ENCODE results near the gene GPR50. TPM values are rescaled to one million over a fixed set of nuclear protein-coding genes. Genes with fewer than 3 reads are reported as not detected.

The GPR50 gene
- total RNA-seq = not detected

DNA sequence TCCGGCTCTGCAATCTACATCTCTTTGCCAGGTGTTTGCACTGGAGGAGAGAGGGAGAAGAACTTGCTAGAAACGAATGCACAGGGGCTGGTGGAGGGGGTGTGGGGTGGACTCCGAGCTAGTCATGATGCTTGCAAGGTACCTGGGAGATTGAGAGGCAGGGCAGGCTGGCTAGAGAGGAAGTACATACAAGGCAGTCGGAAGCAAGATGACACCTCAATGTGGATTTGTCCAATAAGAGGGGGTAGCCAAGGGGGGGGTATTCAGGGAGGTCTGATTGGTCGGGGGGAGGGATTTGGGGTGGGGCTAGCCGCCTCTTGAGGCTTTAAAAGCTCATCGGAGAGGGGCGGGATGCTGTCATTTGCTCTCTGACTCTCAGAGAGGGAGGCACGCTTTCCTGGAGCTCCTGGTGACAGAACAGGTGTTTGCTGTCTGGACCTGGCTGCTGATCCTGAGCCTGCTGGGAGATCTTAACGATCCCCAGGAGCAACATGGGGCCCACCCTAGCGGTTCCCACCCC, at the start of gene GPR50:
Gene GPR50, plus strand, starts transcription at position 354 of the 520 bp plus-strand sequence. Its CDS starts 138 bp downstream, at position 492.
- Mint-ChIP-seq H3K4me3 (no peak within 1 kb of the TSS), H3K36me3 (no peaks in the 10 kb centered on the region), H3K4me1 (peaks cover 6% of the 10 kb centered on the region), H3K9me3 (peaks cover 4% of the 10 kb centered on the region), H3K27me3 (peaks cover 80% of the 10 kb centered on the region), H3K27ac (no peak within 1 kb of the TSS)
- no peak for DNase-seq

DNA sequence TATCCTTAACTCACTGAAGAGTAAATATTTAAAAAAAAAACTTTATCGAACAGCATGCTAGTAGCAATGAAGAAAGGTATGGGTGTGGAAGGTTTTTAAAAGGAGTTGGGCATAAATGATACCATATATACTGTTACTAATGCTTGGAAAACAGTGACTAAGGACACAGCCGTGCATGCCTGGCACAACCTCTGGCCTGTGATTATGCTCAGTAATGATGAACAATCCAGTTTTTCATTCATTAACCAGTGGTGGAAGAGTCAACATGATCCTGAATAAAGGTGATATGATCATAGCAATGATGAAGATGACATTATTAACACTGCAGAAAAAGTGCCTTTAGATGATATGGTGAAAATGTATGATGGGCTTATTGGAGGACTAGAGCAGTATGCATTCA, 43.9 kb upstream of the GPR50 start:
- Mint-ChIP-seq H3K36me3 (no peaks in the 10 kb centered on the region), H3K4me3 (no peak overlapping the region), H3K4me1 (no peaks in the 10 kb centered on the region), H3K9me3 (no peaks in the 10 kb centered on the region), H3K27ac (no peak overlapping the region), H3K27me3 (peaks cover 3% of the 10 kb centered on the region)
- DNase-seq = no peak

- no peaks in the 10 kb centered on the region for H3K36me3 Mint-ChIP-seq
- no peak for DNase-seq
- no peak overlapping the region for H3K27ac Mint-ChIP-seq
- peaks cover 2% of the 10 kb centered on the region for H3K4me1 Mint-ChIP-seq
- no peak overlapping the region for H3K4me3 Mint-ChIP-seq
- peaks cover 30% of the 10 kb centered on the region for H3K27me3 Mint-ChIP-seq
- no peaks in the 10 kb centered on the region for H3K9me3 Mint-ChIP-seq
Measured at GRCh38 chrX:151151665-151152267, 24.6 kb upstream of the GPR50 start.

- peaks cover 26% of the 10 kb centered on the region for H3K27me3 Mint-ChIP-seq
- peaks cover 2% of the 10 kb centered on the region for H3K4me1 Mint-ChIP-seq
- no peaks in the 10 kb centered on the region for H3K36me3 Mint-ChIP-seq
- no peaks in the 10 kb centered on the region for H3K9me3 Mint-ChIP-seq
- no peak for DNase-seq
- no peak overlapping the region for H3K4me3 Mint-ChIP-seq
- H3K27ac Mint-ChIP-seq = no peak overlapping the region
Measured at GRCh38 chrX:151153086-151153485, 23.3 kb upstream of the GPR50 start.

- Mint-ChIP-seq H3K27me3 (peaks cover 26% of the 10 kb centered on the region), H3K27ac (no peak overlapping the region), H3K36me3 (no peaks in the 10 kb centered on the region), H3K4me3 (no peak overlapping the region), H3K4me1 (peaks cover 2% of the 10 kb centered on the region), H3K9me3 (no peaks in the 10 kb centered on the region)
- no peak for DNase-seq
Measured at GRCh38 chrX:151153667-151154066, 22.7 kb upstream of the GPR50 start.

DNA sequence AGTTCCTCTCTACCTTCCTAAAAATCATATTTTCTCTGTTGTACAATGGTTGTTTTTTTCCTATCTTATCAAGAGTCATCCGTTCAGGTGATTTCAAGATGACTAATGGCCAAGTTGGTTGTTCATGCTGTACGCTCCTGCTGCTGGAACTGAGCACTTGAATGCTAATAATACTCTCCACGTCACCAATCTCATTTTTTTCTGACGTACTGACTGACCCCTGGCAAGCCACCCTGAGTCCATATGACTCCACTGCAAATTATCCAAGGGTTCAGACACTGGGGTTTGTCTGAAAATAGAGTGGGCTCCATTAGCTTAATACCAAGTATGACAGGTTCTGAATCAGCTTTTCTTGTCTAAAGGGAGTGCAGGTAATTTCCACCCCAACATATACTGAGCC, 21.1 kb upstream of the GPR50 start:
- DNase-seq = no peak
- H3K9me3 Mint-ChIP-seq = no peaks in the 10 kb centered on the region
- H3K4me3 Mint-ChIP-seq = no peak overlapping the region
- no peak overlapping the region for H3K27ac Mint-ChIP-seq
- no peaks in the 10 kb centered on the region for H3K36me3 Mint-ChIP-seq
- peaks cover 16% of the 10 kb centered on the region for H3K27me3 Mint-ChIP-seq
- H3K4me1 Mint-ChIP-seq = peaks cover 2% of the 10 kb centered on the region

- H3K9me3 Mint-ChIP-seq = no peaks in the 10 kb centered on the region
- DNase-seq = no peak
- H3K4me3 Mint-ChIP-seq = no peak overlapping the region
- no peaks in the 10 kb centered on the region for H3K36me3 Mint-ChIP-seq
- H3K27me3 Mint-ChIP-seq = peaks cover 5% of the 10 kb centered on the region
- H3K4me1 Mint-ChIP-seq = no peaks in the 10 kb centered on the region
- no peak overlapping the region for H3K27ac Mint-ChIP-seq
Measured at GRCh38 chrX:151161690-151162089, 14.7 kb upstream of the GPR50 start.

DNA sequence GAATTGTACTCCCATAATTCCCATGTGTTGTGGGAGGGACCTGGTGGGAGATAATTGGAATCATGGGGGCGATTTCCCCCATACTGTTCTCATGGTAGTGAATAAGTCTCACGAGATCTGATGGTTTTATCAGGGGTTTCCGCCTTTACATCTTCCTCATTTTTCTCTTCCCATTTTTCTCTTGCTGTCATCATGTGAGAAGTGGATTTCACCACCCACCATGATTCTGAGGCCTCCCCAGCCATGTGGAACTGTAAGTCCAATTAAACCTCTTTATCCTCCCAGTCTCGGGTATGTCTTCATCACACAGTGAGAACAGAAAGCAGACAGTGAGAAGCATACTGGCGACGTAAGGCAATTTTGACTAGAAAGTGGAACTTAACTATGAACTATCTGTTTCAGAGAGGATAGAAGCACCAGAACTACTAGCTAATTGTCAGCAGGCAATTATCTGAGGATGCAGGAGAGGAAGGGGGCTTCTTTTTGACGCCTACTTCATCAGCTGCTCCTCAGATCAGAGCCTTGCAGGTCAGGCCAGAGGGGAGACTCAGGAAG, 8.5 kb upstream of the GPR50 start:
- peaks cover 11% of the 10 kb centered on the region for H3K27me3 Mint-ChIP-seq
- no peak for DNase-seq
- H3K36me3 Mint-ChIP-seq = no peaks in the 10 kb centered on the region
- no peak overlapping the region for H3K27ac Mint-ChIP-seq
- peaks cover 4% of the 10 kb centered on the region for H3K9me3 Mint-ChIP-seq
- no peak overlapping the region for H3K4me3 Mint-ChIP-seq
- no peaks in the 10 kb centered on the region for H3K4me1 Mint-ChIP-seq

DNA sequence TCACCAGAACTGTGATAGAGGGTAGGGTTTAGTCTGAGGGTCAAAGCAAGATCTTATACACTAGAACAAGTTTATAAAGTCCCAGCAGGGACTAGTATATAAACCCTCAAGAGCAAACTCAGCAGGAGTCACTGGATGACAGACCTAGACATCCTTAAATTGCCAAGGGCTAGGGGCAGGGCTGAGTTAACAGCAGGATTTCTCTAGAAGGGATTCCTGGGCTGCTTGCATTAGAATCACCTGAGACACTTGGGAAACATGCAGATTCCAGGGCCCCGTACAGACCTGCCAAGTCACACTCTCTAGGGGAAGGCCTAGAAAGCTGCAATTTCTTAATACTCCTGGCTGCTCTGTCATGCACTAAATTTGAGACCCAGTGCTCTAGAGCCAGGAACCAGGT, 6.6 kb upstream of the GPR50 start:
- H3K4me3 Mint-ChIP-seq = no peak overlapping the region
- peaks cover 4% of the 10 kb centered on the region for H3K9me3 Mint-ChIP-seq
- H3K27ac Mint-ChIP-seq = no peak overlapping the region
- peaks cover 19% of the 10 kb centered on the region for H3K27me3 Mint-ChIP-seq
- no peaks in the 10 kb centered on the region for H3K4me1 Mint-ChIP-seq
- DNase-seq = no peak
- no peaks in the 10 kb centered on the region for H3K36me3 Mint-ChIP-seq

- no peaks in the 10 kb centered on the region for H3K36me3 Mint-ChIP-seq
- H3K27ac Mint-ChIP-seq = no peak overlapping the region
- no peak for DNase-seq
- peaks cover 6% of the 10 kb centered on the region for H3K4me1 Mint-ChIP-seq
- H3K27me3 Mint-ChIP-seq = peaks cover 65% of the 10 kb centered on the region
- H3K4me3 Mint-ChIP-seq = no peak overlapping the region
- peaks cover 4% of the 10 kb centered on the region for H3K9me3 Mint-ChIP-seq
Measured at GRCh38 chrX:151174581-151175282, 1.7 kb upstream of the GPR50 start.

- Mint-ChIP-seq H3K9me3 (peaks cover 4% of the 10 kb centered on the region), H3K4me1 (peaks cover 6% of the 10 kb centered on the region), H3K36me3 (no peaks in the 10 kb centered on the region), H3K27me3 (peaks cover 72% of the 10 kb centered on the region), H3K4me3 (no peak overlapping the region), H3K27ac (no peak overlapping the region)
- DNase-seq = no peak
Measured at GRCh38 chrX:151175283-151176062, 911 bp upstream of the GPR50 start.

DNA sequence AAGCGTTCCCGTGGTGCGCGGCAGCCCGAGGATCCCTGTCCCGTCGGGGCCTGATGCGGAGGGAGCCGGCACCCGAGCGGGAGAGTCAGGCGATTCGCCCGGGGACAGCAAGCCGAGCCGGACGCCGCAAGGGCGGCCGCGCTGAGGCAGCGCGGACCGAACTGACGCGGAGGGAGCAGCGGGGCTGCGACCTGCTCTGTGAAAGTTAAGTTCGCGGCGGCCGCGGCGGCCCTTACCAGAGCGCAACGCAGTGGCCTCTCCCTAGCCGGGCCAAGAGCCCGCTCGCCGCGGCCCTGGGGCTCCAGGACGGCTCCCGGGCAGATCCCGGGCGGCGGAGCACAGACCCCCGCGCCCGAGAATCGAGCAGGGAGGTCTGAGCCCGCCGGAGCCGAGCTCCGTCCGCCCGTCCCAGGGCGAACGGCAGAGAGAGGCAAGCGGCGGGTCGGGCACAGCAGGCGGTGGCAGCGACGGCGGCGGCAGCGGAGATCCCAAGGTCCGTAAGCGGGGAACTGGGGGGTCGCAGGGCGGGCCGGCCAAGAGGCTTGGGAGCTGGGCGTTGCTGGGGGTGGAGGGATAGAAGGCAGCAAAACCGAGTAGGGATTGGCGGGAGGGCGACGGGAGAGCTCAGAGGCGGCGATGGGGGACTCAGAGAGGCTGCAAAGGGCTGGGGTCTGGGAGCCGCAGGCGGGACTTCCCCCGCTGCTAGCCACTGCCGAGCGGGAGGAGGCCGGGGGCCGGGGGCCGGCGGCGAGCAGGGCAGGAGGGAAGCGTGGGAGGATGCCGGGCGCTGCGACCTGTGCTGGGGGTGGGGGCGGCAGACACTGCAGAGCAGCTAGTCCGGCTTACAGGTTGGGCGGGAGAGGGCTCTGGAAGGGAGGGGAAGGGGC, 1.0 kb downstream of the GPR50 start:
- Mint-ChIP-seq H3K4me3 (peak overlapping the region; percentile 32), H3K36me3 (no peaks in the 10 kb centered on the region), H3K27me3 (peaks cover 84% of the 10 kb centered on the region), H3K9me3 (peaks cover 3% of the 10 kb centered on the region), H3K4me1 (peaks cover 6% of the 10 kb centered on the region), H3K27ac (no peak overlapping the region)
- DNase-seq = no peak

DNA sequence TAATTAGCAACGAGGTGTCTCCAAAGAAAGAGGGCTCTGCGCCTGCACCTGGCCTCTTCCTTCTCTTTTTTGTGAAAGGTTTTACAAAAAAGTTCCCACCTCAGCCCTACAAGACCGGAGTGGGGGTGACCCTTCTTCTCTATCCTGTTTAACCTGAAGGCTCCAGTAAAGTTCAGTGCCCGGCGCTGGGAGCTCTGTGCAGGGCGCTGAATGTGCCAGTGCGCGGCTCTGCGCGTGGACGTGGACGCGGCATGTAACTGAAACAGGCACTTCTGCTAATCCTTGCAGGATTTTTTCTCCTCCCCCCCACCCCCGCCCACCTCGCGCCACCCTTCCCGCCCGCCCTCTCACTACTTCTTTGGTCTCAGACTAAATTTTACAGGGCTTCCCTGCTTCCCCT, 2.4 kb downstream of the GPR50 start:
- Mint-ChIP-seq H3K9me3 (no peaks in the 10 kb centered on the region), H3K4me1 (peaks cover 6% of the 10 kb centered on the region), H3K27me3 (peaks cover 83% of the 10 kb centered on the region), H3K36me3 (no peaks in the 10 kb centered on the region), H3K27ac (no peak overlapping the region), H3K4me3 (no peak overlapping the region)
- no peak for DNase-seq

DNA sequence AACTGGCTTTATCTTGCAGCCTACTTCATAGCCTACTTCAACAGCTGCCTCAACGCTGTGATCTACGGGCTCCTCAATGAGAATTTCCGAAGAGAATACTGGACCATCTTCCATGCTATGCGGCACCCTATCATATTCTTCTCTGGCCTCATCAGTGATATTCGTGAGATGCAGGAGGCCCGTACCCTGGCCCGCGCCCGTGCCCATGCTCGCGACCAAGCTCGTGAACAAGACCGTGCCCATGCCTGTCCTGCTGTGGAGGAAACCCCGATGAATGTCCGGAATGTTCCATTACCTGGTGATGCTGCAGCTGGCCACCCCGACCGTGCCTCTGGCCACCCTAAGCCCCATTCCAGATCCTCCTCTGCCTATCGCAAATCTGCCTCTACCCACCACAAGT, 4.0 kb downstream of the GPR50 start:
- Mint-ChIP-seq H3K9me3 (no peaks in the 10 kb centered on the region), H3K4me1 (peaks cover 11% of the 10 kb centered on the region), H3K4me3 (no peak overlapping the region), H3K27ac (no peak overlapping the region), H3K36me3 (no peaks in the 10 kb centered on the region), H3K27me3 (peaks cover 74% of the 10 kb centered on the region)
- no peak for DNase-seq

All from activated naive CD8-positive, alpha-beta T cell treated with anti-CD3 and anti-CD28 coated beads for 36 hours (primary cell).